H1 (cell line): ENCODE results near the gene EBF3. TPM values are rescaled to one million over a fixed set of nuclear protein-coding genes. Genes with fewer than 3 reads are reported as not detected.

Experiments
- ASH2L ChIP-seq: fragments of 200-600, 300-600 bp; sonication (generic); IDR thresholded peaks from one replicate; pipeline ENCODE4 v1.7.1; 2017; ENCODE audit warnings: low read length
- CBX5 ChIP-seq: fragments of 300-800, 300-1000 bp; sonication (generic); IDR thresholded peaks from 2 replicates; pipeline ENCODE4 v1.7.1; 2016; ENCODE audit warnings: antibody characterized with exemption, low read length, low read depth
- SIX5 ChIP-seq: IDR thresholded peaks from 2 replicates; pipeline ENCODE4 v1.6.1; 2011; ENCODE audit warnings: mild to moderate bottlenecking, low read depth, low read length
- polyA plus RNA-seq, 7 experiments: library from polyadenylated mRNA; depleted of rRNA in 3 of 7; stranded (reverse) in 5 of 7; unstranded in 2 of 7; fragments of >200 nt in 5 of 7; fragments of 200-250 nt in 2 of 7; gene quantifications; 1 replicate in 5 of 7; 2 replicates in 1 of 7; 4 replicates in 1 of 7; pipeline versions ENCODE4 v1.2.1 to v1.2.3, GENCODE V29; 2011 to 2013; ENCODE audit warnings: missing spikeins in 2 of 7, mixed read lengths in 2 of 7
- total RNA-seq: library from RNA; stranded (reverse); fragmentation: NEBNext Ultra II Directional; extraction: Animal tissue kit (Norgen Biotek cat#: 25700); gene quantifications from 2 replicates; pipeline ENCODE4 v1.2.1, GENCODE V29; 2021

The EBF3 gene
- total and polyA plus RNA-seq, 2 of the 8 experiments (the other 6 are each of a cell fraction or from before 2014, with no cell fraction given): 0.08 to 0.26 TPM

- TF ChIP-seq CBX5: no peak
- no peak for TF ChIP-seq ASH2L
- no peak for TF ChIP-seq SIX5
Observed at GRCh38 chr10:129837909-129838582, 126.0 kb downstream of the EBF3 start (continued).
